DMS79 treated with DMSO at 0.1 percent for 48 hours (cell line): Measurements from ENCODE around the gene MACROD2.

Source experiments
- DNase-seq: peaks from one replicate; lab custom pipeline; 2025; lab: John Stamatoyannopoulos, UW

The MACROD2 gene

GRCh38 chr20:14865731-14866130 lies 870.4 kb downstream of the MACROD2 start:
- no peak for DNase-seq

GRCh38 chr20:14866841-14867514 lies 871.7 kb downstream of the MACROD2 start:
- no peak for DNase-seq

- no peak for DNase-seq
These were observed 882.1 kb downstream of the MACROD2 start for GRCh38 chr20:14877301-14878028.

- DNase-seq = no peak
These were observed 883.3 kb downstream of the MACROD2 start for GRCh38 chr20:14878676-14879019.

- DNase-seq = no peak
These were observed 883.8 kb downstream of the MACROD2 start for GRCh38 chr20:14879020-14879697.

- DNase-seq = no peak
These were observed 884.5 kb downstream of the MACROD2 start for GRCh38 chr20:14879839-14880238.

- DNase-seq = no peak
These were observed 886.2 kb downstream of the MACROD2 start for GRCh38 chr20:14881518-14881917.

- no peak for DNase-seq
These were observed 886.8 kb downstream of the MACROD2 start for GRCh38 chr20:14882157-14882556.

GRCh38 chr20:14882846-14883245 lies 887.5 kb downstream of the MACROD2 start:
- DNase-seq = no peak

- DNase-seq = no peak
These were observed 888.0 kb downstream of the MACROD2 start for GRCh38 chr20:14883324-14883723.

GRCh38 chr20:14885661-14886060 lies 890.3 kb downstream of the MACROD2 start:
- DNase-seq = no peak

- DNase-seq = no peak
These were observed 892.8 kb downstream of the MACROD2 start for GRCh38 chr20:14888134-14888533.

- DNase-seq = no peak
These were observed 894.4 kb downstream of the MACROD2 start for GRCh38 chr20:14889496-14890255.

- DNase-seq = no peak
These were observed 895.4 kb downstream of the MACROD2 start for GRCh38 chr20:14890713-14891112.

- no peak for DNase-seq
These were observed 897.5 kb downstream of the MACROD2 start for GRCh38 chr20:14892782-14893181.

- no peak for DNase-seq
These were observed 901.3 kb downstream of the MACROD2 start for GRCh38 chr20:14896569-14896968.

GRCh38 chr20:14897608-14898007 lies 902.3 kb downstream of the MACROD2 start:
- DNase-seq = no peak

GRCh38 chr20:14902432-14903089 lies 907.2 kb downstream of the MACROD2 start:
- DNase-seq = no peak

GRCh38 chr20:14906908-14907434 lies 911.7 kb downstream of the MACROD2 start:
- no peak for DNase-seq

GRCh38 chr20:14910126-14910525 lies 914.8 kb downstream of the MACROD2 start:
- no peak for DNase-seq

GRCh38 chr20:14913896-14914620 lies 918.7 kb downstream of the MACROD2 start:
- DNase-seq = no peak
